OCI-LY1 (cell line): Measurements from ENCODE around the gene IKZF2.

Source experiments
- H2AFZ ChIP-seq: fragments of 200-600 bp; sonication (generic), shearing (Covaris generic); 2 replicates; pipeline ENCODE4 v1.6.0; 2014; ENCODE audit warnings: antibody characterized with exemption, mild to moderate bottlenecking, low read length
- H3F3A ChIP-seq: fragments of 200-600 bp; sonication (generic), shearing (Covaris generic); 2 replicates; pipeline ENCODE4 v1.6.0; 2014; ENCODE audit warnings: mild to moderate bottlenecking, antibody characterized with exemption, low read length, moderate library complexity; ENCODE audit not compliant: insufficient read depth
- H3K27ac ChIP-seq: fragments of 200-600 bp; sonication (generic); 2 replicates; pipeline ENCODE4 v1.5.1; 2014; ENCODE audit warnings: low read length, mixed run types, mild to moderate bottlenecking, low read depth; ENCODE audit not compliant: poor library complexity, severe bottlenecking
- H3K27me3 ChIP-seq: fragments of 200-600 bp; sonication (generic); 2 replicates; pipeline ENCODE4 v1.6.0; 2014; ENCODE audit warnings: antibody characterized with exemption, mild to moderate bottlenecking, low read length, moderate library complexity; ENCODE audit not compliant: insufficient read depth
- H3K36me3 ChIP-seq: fragments of 200-600 bp; sonication (generic); 2 replicates; pipeline ENCODE4 v1.6.1; 2014; ENCODE audit warnings: mild to moderate bottlenecking, antibody characterized with exemption, low read length, moderate library complexity, mixed read lengths; ENCODE audit not compliant: insufficient read depth
- H3K4me1 ChIP-seq: fragments of 200-600 bp; sonication (generic); 2 replicates; pipeline ENCODE4 v1.5.1; 2014; ENCODE audit warnings: mild to moderate bottlenecking, low read length, moderate library complexity; ENCODE audit not compliant: insufficient read depth, severe bottlenecking
- H3K4me2 ChIP-seq: fragments of 200-600 bp; sonication (generic), shearing (Covaris generic); 2 replicates; pipeline ENCODE4 v1.6.1; 2014; ENCODE audit warnings: low read length
- H3K4me3 ChIP-seq: fragments of 200-600 bp; sonication (generic); 2 replicates; pipeline ENCODE4 v1.5.1; 2014; ENCODE audit warnings: low read length, low read depth, mild to moderate bottlenecking, mixed read lengths; ENCODE audit not compliant: poor library complexity, severe bottlenecking
- H3K79me2 ChIP-seq: fragments of 200-600 bp; shearing (Covaris generic); 2 replicates; pipeline ENCODE4 v1.6.1; 2016; ENCODE audit warnings: mixed run types, low read length, mixed read lengths; ENCODE audit not compliant: insufficient read depth
- H3K9ac ChIP-seq: fragments of 200-600 bp; sonication (generic), shearing (Covaris generic); 2 replicates; pipeline ENCODE4 v1.6.1; 2014; ENCODE audit warnings: mild to moderate bottlenecking, low read length, mixed read lengths
- H3K9me2 ChIP-seq: fragments of 200-600 bp; sonication (generic), shearing (Covaris generic); 2 replicates; pipeline ENCODE4 v1.6.1; 2014; ENCODE audit warnings: low read depth, mild to moderate bottlenecking, low read length, mixed read lengths
- H3K9me3 ChIP-seq: fragments of 200-600 bp; shearing (Covaris generic); 2 replicates; pipeline ENCODE4 v1.6.1; 2014; ENCODE audit warnings: low read length, mixed read lengths
- H4K20me1 ChIP-seq: fragments of 200-600 bp; sonication (generic), shearing (Covaris generic); 2 replicates; pipeline ENCODE4 v1.6.0; 2016; ENCODE audit warnings: mild to moderate bottlenecking, low read length; ENCODE audit not compliant: insufficient read depth
- CTCF ChIP-seq: fragments of 200-600 bp; sonication (generic), shearing (Covaris generic); IDR thresholded peaks from 2 replicates; pipeline ENCODE4 v1.5.1; 2017; ENCODE audit warnings: mild to moderate bottlenecking, antibody characterized with exemption, low read length, moderate library complexity, mixed read lengths
- EZH2 ChIP-seq: fragments of 200-600 bp; sonication (generic), shearing (Covaris generic); IDR thresholded peaks from 2 replicates; pipeline ENCODE4 v1.8.0; 2017; ENCODE audit warnings: borderline replicate concordance, mixed run types, mild to moderate bottlenecking, antibody characterized with exemption, low read length, moderate library complexity, mixed read lengths

The IKZF2 gene

GRCh38 chr2:212987492-212987891 is 163.9 kb downstream of the IKZF2 start:
- Histone ChIP-seq H3K4me1 (no peaks in the 10 kb centered on the region), H3K9me3 (no peaks in the 10 kb centered on the region), H4K20me1 (no peaks in the 10 kb centered on the region), H3K27ac (no peak overlapping the region), H3K4me2 (no peak overlapping the region), H3K4me3 (no peak overlapping the region), H3K9me2 (no peaks in the 10 kb centered on the region), H3K9ac (no peak overlapping the region), H3F3A (no peaks in the 10 kb centered on the region), H2AFZ (no peak overlapping the region), H3K79me2 (no peaks in the 10 kb centered on the region), H3K36me3 (peaks cover 87% of the 10 kb centered on the region), H3K27me3 (no peaks in the 10 kb centered on the region)
- no peak for TF ChIP-seq CTCF
- no peak for TF ChIP-seq EZH2

GRCh38 chr2:212984129-212984528 is 167.3 kb downstream of the IKZF2 start:
- TF ChIP-seq CTCF (no peak), EZH2 (no peak)
- Histone ChIP-seq H3K27ac (no peak overlapping the region), H3F3A (no peaks in the 10 kb centered on the region), H3K4me1 (no peaks in the 10 kb centered on the region), H3K36me3 (peaks cover 72% of the 10 kb centered on the region), H3K9ac (no peak overlapping the region), H3K9me2 (no peaks in the 10 kb centered on the region), H3K27me3 (no peaks in the 10 kb centered on the region), H4K20me1 (no peaks in the 10 kb centered on the region), H3K4me2 (no peak overlapping the region), H2AFZ (no peak overlapping the region), H3K4me3 (no peak overlapping the region), H3K9me3 (no peaks in the 10 kb centered on the region), H3K79me2 (no peaks in the 10 kb centered on the region)

GRCh38 chr2:212979799-212980198 is 171.6 kb downstream of the IKZF2 start:
- no peaks in the 10 kb centered on the region for H4K20me1 ChIP-seq
- H3K27me3 ChIP-seq = no peaks in the 10 kb centered on the region
- no peaks in the 10 kb centered on the region for H3K9me2 ChIP-seq
- no peaks in the 10 kb centered on the region for H3K9me3 ChIP-seq
- H3K4me3 ChIP-seq = no peak overlapping the region
- no peaks in the 10 kb centered on the region for H3K4me1 ChIP-seq
- H3K36me3 ChIP-seq = peaks cover 73% of the 10 kb centered on the region
- H2AFZ ChIP-seq = no peak overlapping the region
- H3F3A ChIP-seq = no peaks in the 10 kb centered on the region
- TF ChIP-seq CTCF (no peak), EZH2 (no peak)
- H3K4me2 ChIP-seq = no peak overlapping the region
- no peak overlapping the region for H3K27ac ChIP-seq
- H3K79me2 ChIP-seq = no peaks in the 10 kb centered on the region
- H3K9ac ChIP-seq = no peak overlapping the region
